ENCODE data around the gene PITX3. TPM values are rescaled to one million over a fixed set of nuclear protein-coding genes. Genes with fewer than 3 reads are reported as not detected.

The PITX3 gene
- not detected for total RNA-seq (ENCODE audit: unreplicated experiment)
- long read RNA-seq, result 0 reads

DNA sequence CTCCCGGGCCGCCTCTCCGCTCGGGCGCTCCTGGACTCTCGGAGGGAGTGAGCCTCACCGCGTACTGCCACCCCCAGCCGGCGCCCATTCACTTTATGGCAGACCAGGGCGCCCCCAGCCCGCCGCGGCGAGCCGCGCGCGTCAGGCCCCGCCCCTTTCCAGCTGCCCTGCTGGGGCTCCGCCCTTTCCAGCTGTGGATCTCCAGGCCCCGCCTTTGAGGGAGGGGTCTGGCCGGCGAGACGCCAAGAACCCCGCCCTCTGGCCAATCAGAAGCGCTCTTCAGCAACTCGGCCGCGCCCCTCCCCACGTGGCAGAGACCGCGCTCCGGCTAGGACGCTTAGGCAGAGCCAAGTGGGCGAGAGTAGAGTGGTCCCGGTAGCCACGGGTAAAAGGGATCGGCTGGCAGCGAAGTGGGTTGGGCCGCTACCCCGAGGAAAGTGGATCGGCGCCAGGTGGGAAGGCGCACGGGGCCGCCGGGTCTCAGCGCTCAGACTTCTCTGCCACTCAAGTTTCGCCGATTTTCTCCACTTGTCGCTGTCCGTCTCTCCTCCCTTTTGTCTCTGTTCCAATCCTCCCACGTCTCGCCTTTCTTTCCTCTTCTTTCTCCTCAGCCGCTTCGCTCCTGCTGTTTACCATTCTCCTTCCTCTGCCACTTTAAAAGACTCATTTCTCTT, at the start of gene PITX3:
Gene PITX3 (minus strand): TSS at position 69 of the 674 bp plus-strand sequence. CDS start 9,432 bp downstream, outside the sequence.
- Mint-ChIP-seq H3K4me3 (ENCODE audit: unreplicated experiment) (peak within 1 kb of the TSS; percentile 87), H3K27me3 (ENCODE audit: unreplicated experiment) (peaks cover 21% of the 10 kb centered on the region), H3K27ac (ENCODE audit: unreplicated experiment) (no peak within 1 kb of the TSS), H3K9me3 (ENCODE audit: unreplicated experiment) (no peaks in the 10 kb centered on the region), H3K4me1 (ENCODE audit: unreplicated experiment) (peaks cover 30% of the 10 kb centered on the region), H3K36me3 (ENCODE audit: low read depth, unreplicated experiment) (peaks cover 4% of the 10 kb centered on the region)
- TF ChIP-seq, protein P1, sequence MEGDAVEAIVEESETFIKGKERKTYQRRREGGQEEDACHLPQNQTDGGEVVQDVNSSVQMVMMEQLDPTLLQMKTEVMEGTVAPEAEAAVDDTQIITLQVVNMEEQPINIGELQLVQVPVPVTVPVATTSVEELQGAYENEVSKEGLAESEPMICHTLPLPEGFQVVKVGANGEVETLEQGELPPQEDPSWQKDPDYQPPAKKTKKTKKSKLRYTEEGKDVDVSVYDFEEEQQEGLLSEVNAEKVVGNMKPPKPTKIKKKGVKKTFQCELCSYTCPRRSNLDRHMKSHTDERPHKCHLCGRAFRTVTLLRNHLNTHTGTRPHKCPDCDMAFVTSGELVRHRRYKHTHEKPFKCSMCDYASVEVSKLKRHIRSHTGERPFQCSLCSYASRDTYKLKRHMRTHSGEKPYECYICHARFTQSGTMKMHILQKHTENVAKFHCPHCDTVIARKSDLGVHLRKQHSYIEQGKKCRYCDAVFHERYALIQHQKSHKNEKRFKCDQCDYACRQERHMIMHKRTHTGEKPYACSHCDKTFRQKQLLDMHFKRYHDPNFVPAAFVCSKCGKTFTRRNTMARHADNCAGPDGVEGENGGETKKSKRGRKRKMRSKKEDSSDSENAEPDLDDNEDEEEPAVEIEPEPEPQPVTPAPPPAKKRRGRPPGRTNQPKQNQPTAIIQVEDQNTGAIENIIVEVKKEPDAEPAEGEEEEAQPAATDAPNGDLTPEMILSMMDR (IDR thresholded peaks at IDR 0.05; ENCODE audit: unreplicated experiment), result no peak
- peak; percentile 92 for DNase-seq (ENCODE audit: low spot score)

DNA sequence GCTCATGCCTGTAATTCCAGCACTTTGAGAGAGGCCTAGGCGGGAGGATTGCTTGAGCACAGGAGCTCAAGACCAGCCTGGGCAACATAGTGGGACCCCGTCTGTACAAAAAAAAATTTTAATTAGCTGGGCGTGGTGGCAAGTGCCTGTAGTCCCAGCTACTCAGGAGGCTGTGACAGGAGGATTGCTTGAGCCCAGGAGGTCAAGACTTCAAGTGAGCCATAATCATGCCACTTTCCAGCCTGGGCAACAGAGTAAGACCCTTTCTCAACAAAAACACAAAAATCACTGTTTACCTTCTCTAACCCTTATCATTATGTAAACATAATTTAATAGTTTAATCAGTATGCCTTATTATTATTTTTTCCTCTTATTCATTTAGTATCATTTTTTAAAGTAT, 48.5 kb upstream of the PITX3 start:
- H3K9me3 Mint-ChIP-seq (ENCODE audit: unreplicated experiment), result no peaks in the 10 kb centered on the region
- H3K27me3 Mint-ChIP-seq (ENCODE audit: unreplicated experiment), result peaks cover 2% of the 10 kb centered on the region
- no peak for DNase-seq (ENCODE audit: low spot score)
- H3K4me3 Mint-ChIP-seq (ENCODE audit: unreplicated experiment), result no peak overlapping the region
- H3K36me3 Mint-ChIP-seq (ENCODE audit: low read depth, unreplicated experiment), result no peaks in the 10 kb centered on the region
- no peak overlapping the region for H3K27ac Mint-ChIP-seq (ENCODE audit: unreplicated experiment)
- TF ChIP-seq, protein P1 (IDR thresholded peaks at IDR 0.05; ENCODE audit: unreplicated experiment), result no peak
- H3K4me1 Mint-ChIP-seq (ENCODE audit: unreplicated experiment), result peaks cover 14% of the 10 kb centered on the region

DNA sequence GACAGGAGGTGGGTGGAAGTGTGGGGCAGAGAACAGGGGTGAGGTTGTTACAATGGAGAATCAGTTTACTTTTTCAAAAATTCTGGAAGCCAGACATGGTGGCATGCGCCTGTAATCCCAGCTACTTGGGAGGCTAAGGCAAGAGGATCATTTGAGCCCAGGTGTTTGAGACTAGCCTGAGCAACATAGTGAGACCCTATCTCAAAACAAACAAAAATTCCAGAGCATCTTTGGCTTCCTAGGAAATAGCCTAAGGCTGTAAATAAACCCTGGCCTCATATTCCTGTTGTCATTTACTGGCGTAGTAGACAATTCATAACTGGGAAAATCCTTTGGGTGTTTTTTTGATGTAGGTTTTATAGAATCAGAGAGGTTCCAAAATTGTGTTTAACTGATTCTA, 48.0 kb upstream of the PITX3 start:
- H3K27ac Mint-ChIP-seq (ENCODE audit: unreplicated experiment), result no peak overlapping the region
- H3K4me3 Mint-ChIP-seq (ENCODE audit: unreplicated experiment), result no peak overlapping the region

DNA sequence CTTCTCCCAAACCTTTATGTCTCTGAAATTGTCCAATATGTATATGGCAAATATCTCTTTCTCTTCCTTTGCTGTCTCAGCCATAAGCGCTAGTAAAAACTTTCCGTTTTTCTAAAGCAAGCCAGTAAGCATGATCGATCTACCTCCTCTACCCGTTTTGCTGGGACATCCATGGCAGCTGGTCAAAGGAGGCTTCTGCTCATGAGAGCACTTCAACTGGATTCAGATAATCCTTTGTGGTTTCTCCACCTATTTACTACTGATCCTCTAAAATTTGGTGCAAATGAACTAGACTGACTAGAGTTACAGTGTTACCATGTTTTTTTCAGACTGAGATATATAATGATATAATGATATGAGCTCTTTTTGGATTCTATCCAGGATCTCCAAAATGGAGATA, 46.7 kb upstream of the PITX3 start:
- H3K4me1 Mint-ChIP-seq (ENCODE audit: unreplicated experiment), result peaks cover 29% of the 10 kb centered on the region
- no peaks in the 10 kb centered on the region for H3K9me3 Mint-ChIP-seq (ENCODE audit: unreplicated experiment)
- no peak for DNase-seq (ENCODE audit: low spot score)
- no peak overlapping the region for H3K27ac Mint-ChIP-seq (ENCODE audit: unreplicated experiment)
- TF ChIP-seq, protein P1 (IDR thresholded peaks at IDR 0.05; ENCODE audit: unreplicated experiment), result no peak
- no peak overlapping the region for H3K4me3 Mint-ChIP-seq (ENCODE audit: unreplicated experiment)
- no peaks in the 10 kb centered on the region for H3K36me3 Mint-ChIP-seq (ENCODE audit: low read depth, unreplicated experiment)
- peaks cover 2% of the 10 kb centered on the region for H3K27me3 Mint-ChIP-seq (ENCODE audit: unreplicated experiment)

More for the DNA sequence above, 48.0 kb upstream of the PITX3 start:
- DNase-seq (ENCODE audit: low spot score), result no peak
- peaks cover 2% of the 10 kb centered on the region for H3K27me3 Mint-ChIP-seq (ENCODE audit: unreplicated experiment)
- TF ChIP-seq, protein P1 (IDR thresholded peaks at IDR 0.05; ENCODE audit: unreplicated experiment), result no peak
- H3K4me1 Mint-ChIP-seq (ENCODE audit: unreplicated experiment), result peaks cover 16% of the 10 kb centered on the region
- no peaks in the 10 kb centered on the region for H3K9me3 Mint-ChIP-seq (ENCODE audit: unreplicated experiment)
- no peaks in the 10 kb centered on the region for H3K36me3 Mint-ChIP-seq (ENCODE audit: low read depth, unreplicated experiment)

DNA sequence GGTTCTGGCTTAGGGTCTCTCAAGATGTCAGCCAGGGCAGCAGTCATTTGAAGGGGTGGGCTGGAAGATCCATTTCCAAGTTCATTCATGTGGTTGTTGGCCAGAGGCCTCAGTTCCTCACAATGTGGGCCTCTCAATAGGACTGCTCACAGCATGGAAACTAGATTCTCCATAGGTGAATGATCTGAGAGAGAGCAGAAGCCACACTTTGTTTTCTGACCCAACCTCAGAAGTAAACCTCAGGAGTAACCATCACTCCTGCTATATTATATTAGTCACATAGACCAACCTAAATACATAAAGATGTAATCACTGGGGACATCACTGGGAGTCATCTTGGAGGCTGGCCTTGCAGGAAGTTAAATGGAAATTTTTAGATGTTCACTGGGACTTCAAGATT, 46.2 kb upstream of the PITX3 start:
- H3K27ac Mint-ChIP-seq (ENCODE audit: unreplicated experiment), result no peak overlapping the region
- H3K27me3 Mint-ChIP-seq (ENCODE audit: unreplicated experiment), result peaks cover 2% of the 10 kb centered on the region
- TF ChIP-seq, protein P1 (IDR thresholded peaks at IDR 0.05; ENCODE audit: unreplicated experiment), result no peak
- H3K4me1 Mint-ChIP-seq (ENCODE audit: unreplicated experiment), result peaks cover 34% of the 10 kb centered on the region
- H3K36me3 Mint-ChIP-seq (ENCODE audit: low read depth, unreplicated experiment), result no peaks in the 10 kb centered on the region
- H3K9me3 Mint-ChIP-seq (ENCODE audit: unreplicated experiment), result no peaks in the 10 kb centered on the region
- DNase-seq (ENCODE audit: low spot score), result no peak
- H3K4me3 Mint-ChIP-seq (ENCODE audit: unreplicated experiment), result no peak overlapping the region

Data from endothelial cell (in vitro differentiated cells).